H9 (cell line): ENCODE measurements around the gene ESRRA. TPM values are rescaled to one million over a fixed set of nuclear protein-coding genes. Genes with fewer than 3 reads are reported as not detected.

ENCODE experiments used
- DNase-seq: peaks from one replicate; pipeline ENCODE4 v3.0.0-alpha.2; 2017
- H2AFZ ChIP-seq: one replicate; pipeline ENCODE4 v1.6.1; 2013; ENCODE audit warnings: mild to moderate bottlenecking, low read length, control low read depth, moderate library complexity
- H2AK5ac ChIP-seq: 2 replicates; pipeline ENCODE4 v1.6.1; 2013; ENCODE audit warnings: low read length, control low read depth, mixed read lengths; ENCODE audit not compliant: insufficient read length
- H2BK120ac ChIP-seq: one replicate; pipeline ENCODE4 v1.6.1; 2013; ENCODE audit warnings: low read depth, mild to moderate bottlenecking, low read length, control low read depth, inconsistent platforms; ENCODE audit not compliant: poor library complexity, severe bottlenecking
- H2BK12ac ChIP-seq: 2 replicates; pipeline ENCODE4 v1.6.1; 2013; ENCODE audit warnings: low read length, control low read depth, mixed read lengths, low read depth; ENCODE audit not compliant: insufficient read length
- H2BK15ac ChIP-seq: 2 replicates; pipeline ENCODE4 v1.6.1; 2013; ENCODE audit warnings: low read depth, low read length, control low read depth
- H2BK20ac ChIP-seq: one replicate; pipeline ENCODE4 v1.6.1; 2013; ENCODE audit warnings: low read depth, mild to moderate bottlenecking, low read length, control low read depth, inconsistent platforms; ENCODE audit not compliant: poor library complexity, severe bottlenecking
- H2BK5ac ChIP-seq: 2 replicates; pipeline ENCODE4 v1.6.1; 2013; ENCODE audit warnings: low read length, control low read depth, mixed read lengths; ENCODE audit not compliant: insufficient read length
- H3K14ac ChIP-seq: 2 replicates; pipeline ENCODE4 v1.6.1; 2013; ENCODE audit warnings: low read length, control low read depth; ENCODE audit not compliant: insufficient read depth
- H3K18ac ChIP-seq: 2 replicates; pipeline ENCODE4 v1.6.1; 2013; ENCODE audit warnings: low read depth, mild to moderate bottlenecking, mixed read lengths, low read length, control low read depth; ENCODE audit not compliant: insufficient read length
- H3K23ac ChIP-seq: 2 replicates; pipeline ENCODE4 v1.6.1; 2013; ENCODE audit warnings: low read length, control low read depth, mixed read lengths, low read depth; ENCODE audit not compliant: insufficient read length
- H3K23me2 ChIP-seq: 2 replicates; pipeline ENCODE4 v1.6.1; 2013; ENCODE audit warnings: low read depth, mild to moderate bottlenecking, mixed read lengths, low read length, control low read depth; ENCODE audit not compliant: insufficient read length, poor library complexity, severe bottlenecking
- H3K27ac ChIP-seq: 2 replicates; pipeline ENCODE4 v1.5.1; 2013; ENCODE audit warnings: low read length, control low read depth, mixed read lengths, low read depth; ENCODE audit not compliant: insufficient read length
- H3K27me3 ChIP-seq: 2 replicates; pipeline ENCODE4 v1.6.1; 2013; ENCODE audit warnings: low read length, control low read depth, inconsistent platforms; ENCODE audit not compliant: insufficient read depth
- H3K4ac ChIP-seq: 2 replicates; pipeline ENCODE4 v1.6.1; 2013; ENCODE audit warnings: low read depth, mild to moderate bottlenecking, control low read depth, inconsistent platforms, low read length, moderate library complexity
- H3K4me1 ChIP-seq: 2 replicates; pipeline ENCODE4 v1.6.1; 2013; ENCODE audit warnings: low read length, control low read depth, inconsistent platforms; ENCODE audit not compliant: insufficient read depth
- H3K4me2 ChIP-seq: 2 replicates; pipeline ENCODE4 v1.6.1; 2013; ENCODE audit warnings: low read length, control low read depth, mixed read lengths; ENCODE audit not compliant: insufficient read length, insufficient read depth
- H3K56ac ChIP-seq: 2 replicates; pipeline ENCODE4 v1.6.1; 2013; ENCODE audit warnings: low read depth, mild to moderate bottlenecking, mixed read lengths, low read length, control low read depth; ENCODE audit not compliant: insufficient read length
- H3K79me1 ChIP-seq: 2 replicates; pipeline ENCODE4 v1.6.1; 2013; ENCODE audit warnings: low read depth, mild to moderate bottlenecking, moderate library complexity, low read length, control low read depth, inconsistent platforms; ENCODE audit not compliant: insufficient read depth, poor library complexity, severe bottlenecking
- H3K79me2 ChIP-seq: 2 replicates; pipeline ENCODE4 v1.6.1; 2013; ENCODE audit warnings: low read length, control low read depth, inconsistent platforms; ENCODE audit not compliant: insufficient read depth
- H3K9ac ChIP-seq: 2 replicates; pipeline ENCODE4 v1.6.1; 2013; ENCODE audit warnings: low read length, control low read depth, mixed read lengths; ENCODE audit not compliant: insufficient read length; ENCODE audit errors: extremely low read depth
- H3K9me3 ChIP-seq: one replicate; pipeline ENCODE4 v1.6.1; 2013; ENCODE audit warnings: low read depth, low read length, inconsistent platforms; ENCODE audit not compliant: control insufficient read depth
- H3T11ph ChIP-seq: one replicate; pipeline ENCODE4 v1.6.1; 2013; ENCODE audit warnings: mild to moderate bottlenecking, low read length, control low read depth, inconsistent platforms
- H4K20me1 ChIP-seq: one replicate; pipeline ENCODE4 v1.6.1; 2013; ENCODE audit not compliant: control insufficient read depth, insufficient read length, insufficient read depth
- H4K5ac ChIP-seq: 2 replicates; pipeline ENCODE4 v1.6.1; 2013; ENCODE audit warnings: low read depth, mild to moderate bottlenecking, mixed read lengths, low read length, control low read depth; ENCODE audit not compliant: insufficient read length
- H4K8ac ChIP-seq: replicated peaks from 2 replicates; pipeline ENCODE4 v1.6.1; 2013; ENCODE audit warnings: low read length, control low read depth, mixed read lengths, low read depth; ENCODE audit not compliant: insufficient read length
- H4K91ac ChIP-seq: 2 replicates; pipeline ENCODE4 v1.6.1; 2013; ENCODE audit warnings: low read depth, mild to moderate bottlenecking, moderate library complexity, mixed read lengths, low read length, control low read depth; ENCODE audit not compliant: insufficient read length
- H3K27ac Mint-ChIP-seq, 3 experiments: 2 replicates in 2 of 3; 3 replicates in 1 of 3; pipeline ENCODE4 v1.8.0; 2020 to 2021; ENCODE audit warnings: mixed read lengths in 3 of 3, mild to moderate bottlenecking in 1 of 3, moderate library complexity in 1 of 3
- H3K27me3 Mint-ChIP-seq: 2 replicates; pipeline ENCODE4 v1.8.0; 2021; ENCODE audit warnings: low read depth, mild to moderate bottlenecking, moderate library complexity, mixed read lengths
- H3K36me3 Mint-ChIP-seq, 3 experiments: 2 replicates in 2 of 3; 3 replicates in 1 of 3; pipeline ENCODE4 v1.8.0; 2020 to 2021; ENCODE audit warnings: low read depth in 3 of 3, mixed read lengths in 3 of 3; ENCODE audit not compliant: insufficient read depth in 1 of 3
- H3K4me1 Mint-ChIP-seq, 2 experiments: 2 replicates each; pipeline ENCODE4 v1.8.0; 2020; ENCODE audit warnings: mixed read lengths in 2 of 2
- H3K4me3 Mint-ChIP-seq, 2 experiments: 2 replicates in 1 of 2; 3 replicates in 1 of 2; pipeline ENCODE4 v1.8.0; 2020 to 2021; ENCODE audit warnings: mild to moderate bottlenecking in 2 of 2, mixed read lengths in 2 of 2, moderate library complexity in 1 of 2
- H3K9me3 Mint-ChIP-seq, 2 experiments: 2 replicates in 1 of 2; 3 replicates in 1 of 2; pipeline ENCODE4 v1.8.0; 2020; ENCODE audit warnings: mild to moderate bottlenecking in 2 of 2, mixed read lengths in 2 of 2, moderate library complexity in 1 of 2
- CTCF ChIP-seq: fragments of 200-600 bp; sonication (generic); conservative IDR thresholded peaks from 3 replicates; pipeline ENCODE4 v1.8.0; 2021; ENCODE audit warnings: antibody characterized with exemption, mild to moderate bottlenecking
- WGBS: extraction: QIAGEN DNeasy Blood & Tissue Kit; methylation state at CpG from one replicate; pipeline ENCODE4 v1.1.7; 2013; ENCODE audit warnings: missing lambda C conversion rate, low lambda C conversion rate, mixed read lengths; ENCODE audit not compliant: insufficient read length; ENCODE audit errors: extremely low coverage; 5-methylcytosine and 5-hydroxymethylcytosine counted together
- total RNA-seq: library from RNA; stranded (reverse); gene quantifications from 2 replicates; pipeline ENCODE4 v1.2.1, GENCODE V29; 2021

ESRRA gene
- total RNA-seq, 1 experiment from 2014 or later, result 42.3 TPM

GRCh38 chr11:64296830-64297698, 8.3 kb upstream of the ESRRA start:
- Histone ChIP-seq H3K4ac (no peak overlapping the region), H3K23ac (no peak overlapping the region), H2BK15ac (no peak overlapping the region), H3K79me1 (no peaks in the 10 kb centered on the region), H3K14ac (no peak overlapping the region), H4K91ac (no peak overlapping the region), H3K4me2 (peak overlapping the region; percentile 2), H2AFZ (no peak overlapping the region), H3T11ph (no peak overlapping the region), H3K56ac (no peak overlapping the region), H4K20me1 (no peaks in the 10 kb centered on the region), H3K79me2 (no peaks in the 10 kb centered on the region), H3K27me3 (peaks cover 82% of the 10 kb centered on the region), H2BK5ac (no peak overlapping the region), H3K23me2 (peaks cover 15% of the 10 kb centered on the region), H2BK12ac (no peak overlapping the region), H2AK5ac (no peak overlapping the region), H2BK120ac (no peak overlapping the region), H3K27ac (no peak overlapping the region), H4K8ac (no peak overlapping the region), H3K4me1 (no peaks in the 10 kb centered on the region), H3K9ac (no peak overlapping the region), H3K9me3 (no peaks in the 10 kb centered on the region), H2BK20ac (no peak overlapping the region), H3K18ac (no peak overlapping the region), H4K5ac (no peak overlapping the region)
- Mint-ChIP-seq H3K9me3 (peaks cover 0 to 3% of the 10 kb centered on the region in 2 experiments; a peak in 2 of 5 replicates), H3K27ac (no peak overlapping the region), H3K4me3 (peak overlapping the region in 1 of 2 experiments; percentile 50; a peak in 1 of 5 replicates), H3K27me3 (peaks cover 99% of the 10 kb centered on the region), H3K4me1 (peaks cover 8 to 25% of the 10 kb centered on the region in 2 experiments; a peak in 3 of 4 replicates), H3K36me3 (peaks cover 0 to 2% (median 0%) of the 10 kb centered on the region in 3 experiments; a peak in 2 of 7 replicates)
- TF ChIP-seq CTCF, result no peak
- DNase-seq, result no peak
- WGBS, result no CpG with 5 or more reads among the region's 34 CpGs
